Measurements from ENCODE around the gene KCNK10. TPM values are rescaled to one million over a fixed set of nuclear protein-coding genes. Genes with fewer than 3 reads are reported as not detected.

KCNK10 gene
- total RNA-seq, 1 donor from 2014 or later, result 0.60 TPM

DNA sequence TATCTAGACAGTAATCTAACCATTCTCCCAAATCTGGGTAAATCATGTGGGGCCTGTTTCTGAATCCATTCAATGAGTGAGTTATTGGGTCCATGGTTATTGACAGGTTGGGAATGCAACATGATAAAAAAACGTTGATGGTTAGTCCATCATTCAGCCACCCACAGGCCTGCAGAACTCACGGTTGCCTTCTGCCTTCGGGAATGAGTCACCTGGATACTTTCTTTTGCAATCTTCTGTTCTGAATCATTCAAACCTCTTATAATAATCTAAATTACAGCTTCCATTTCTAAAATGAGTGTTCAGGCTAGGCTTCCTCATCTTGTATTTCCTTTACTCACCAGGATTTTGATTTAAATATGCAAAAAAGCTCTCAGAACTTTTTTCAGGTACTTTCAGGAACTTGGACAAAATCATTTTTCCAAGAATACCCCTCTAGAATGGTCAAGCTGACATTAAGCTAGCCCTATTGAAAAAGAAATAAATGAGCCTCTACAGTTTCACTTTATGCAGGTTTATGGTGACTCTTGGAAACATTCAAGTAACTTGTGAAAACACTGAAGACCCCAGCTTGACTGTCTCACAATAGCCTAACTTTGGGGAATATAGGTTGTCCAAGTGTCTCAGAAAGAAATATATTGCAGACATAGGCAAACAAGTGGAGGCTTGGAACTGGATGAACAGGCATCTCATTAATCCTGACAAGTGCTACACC, 94.4 kb downstream of the KCNK10 start:
- no peak for DNase-seq (ENCODE audit: low spot score)

DNA sequence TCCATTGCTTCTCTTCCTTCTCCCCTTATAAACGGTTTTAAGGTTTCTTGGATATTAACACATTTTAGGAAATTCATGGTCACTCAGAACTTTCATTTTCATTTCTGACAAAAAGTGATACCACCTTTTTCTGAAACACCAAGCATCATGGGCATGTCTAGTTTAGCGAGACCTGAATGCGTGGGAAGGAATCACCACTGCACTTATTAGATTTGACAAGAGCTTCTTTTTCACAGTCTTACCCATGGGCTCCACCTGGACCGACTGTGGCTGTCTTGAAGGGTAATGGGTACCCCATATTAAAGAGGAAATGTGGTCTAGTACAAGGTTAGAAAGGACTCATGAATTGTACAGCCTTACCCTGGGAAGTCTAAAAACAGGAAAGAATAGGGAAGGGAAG, 95.4 kb downstream of the KCNK10 start:
- no peak for DNase-seq (ENCODE audit: low spot score)

DNA sequence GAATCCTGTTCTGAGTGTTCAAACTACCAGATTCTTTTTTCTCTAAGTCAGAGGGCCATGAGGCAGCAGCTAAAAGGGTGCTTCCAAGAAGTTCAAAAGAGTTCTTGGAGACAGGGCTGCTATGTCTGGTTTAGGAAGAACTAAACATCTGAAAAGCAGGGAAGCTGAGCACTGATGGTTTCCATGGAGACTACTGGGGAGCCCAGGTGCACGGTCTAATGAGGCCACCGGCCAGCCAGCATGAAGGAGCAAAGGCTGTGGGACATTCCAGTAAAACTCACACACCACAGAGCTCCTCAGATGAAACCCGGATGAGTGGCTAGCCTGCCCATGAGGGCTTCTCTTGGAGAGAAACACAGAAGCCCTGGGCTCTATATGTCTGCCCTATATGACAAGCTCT, 97.3 kb downstream of the KCNK10 start:
- DNase-seq (ENCODE audit: low spot score), result no peak

DNA sequence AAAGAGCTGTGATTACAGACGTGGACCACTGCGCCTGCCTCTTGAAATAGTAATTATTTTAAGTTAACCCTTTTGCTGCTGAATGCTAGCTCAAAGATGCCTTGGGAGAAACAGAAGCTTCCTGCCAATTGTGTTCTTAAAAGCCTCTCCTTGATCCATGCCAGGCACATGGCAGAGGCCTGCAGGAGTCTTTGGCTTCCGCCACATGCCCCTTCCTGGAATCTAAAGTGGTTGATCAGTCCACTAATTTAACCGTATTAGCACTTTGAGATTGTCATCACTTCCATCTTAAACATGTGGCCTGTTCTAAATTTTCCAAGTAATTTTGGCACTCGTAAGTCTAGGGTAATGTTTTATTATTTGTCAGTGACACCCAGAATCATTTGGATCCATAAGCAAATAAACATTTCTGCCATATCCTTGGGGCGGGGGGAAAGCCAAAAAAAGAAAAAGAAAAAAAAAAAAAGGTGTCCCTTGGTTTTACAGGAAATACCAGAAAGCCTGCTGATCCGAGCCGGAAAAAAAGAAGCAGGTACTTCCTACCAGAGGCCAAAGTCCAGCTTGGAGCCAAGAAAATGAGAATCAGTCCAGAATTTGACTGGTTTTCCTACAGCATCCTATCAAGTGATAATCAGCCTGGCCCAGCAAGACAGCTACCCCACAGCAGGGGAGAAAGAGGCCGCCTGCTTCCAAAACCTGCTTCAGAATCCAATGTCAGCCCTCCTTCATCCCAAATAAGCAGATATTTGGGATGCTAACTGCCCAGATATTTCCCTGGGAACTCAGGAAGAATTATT, 104.8 kb downstream of the KCNK10 start:
- no peak for DNase-seq (ENCODE audit: low spot score)

DNA sequence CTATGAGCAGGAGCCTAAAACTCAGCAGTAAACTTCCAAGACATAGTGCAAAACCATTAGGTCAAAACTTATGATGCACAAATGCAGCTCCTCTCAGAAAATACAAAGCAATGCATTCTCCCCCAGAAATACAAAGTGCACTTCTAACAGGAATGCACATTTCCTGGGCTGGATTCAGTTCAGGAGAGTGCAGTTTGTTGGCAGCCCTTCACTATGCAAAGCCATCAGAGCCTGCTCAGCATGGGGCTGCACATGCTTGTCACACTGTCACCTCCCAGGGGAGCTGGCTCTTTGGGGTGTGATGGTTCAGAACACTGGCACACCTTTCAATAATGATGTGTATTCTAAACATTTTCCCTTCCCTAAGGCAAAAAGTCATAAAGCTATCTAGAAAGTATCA, 110.4 kb downstream of the KCNK10 start:
- DNase-seq (ENCODE audit: low spot score), result no peak

DNA sequence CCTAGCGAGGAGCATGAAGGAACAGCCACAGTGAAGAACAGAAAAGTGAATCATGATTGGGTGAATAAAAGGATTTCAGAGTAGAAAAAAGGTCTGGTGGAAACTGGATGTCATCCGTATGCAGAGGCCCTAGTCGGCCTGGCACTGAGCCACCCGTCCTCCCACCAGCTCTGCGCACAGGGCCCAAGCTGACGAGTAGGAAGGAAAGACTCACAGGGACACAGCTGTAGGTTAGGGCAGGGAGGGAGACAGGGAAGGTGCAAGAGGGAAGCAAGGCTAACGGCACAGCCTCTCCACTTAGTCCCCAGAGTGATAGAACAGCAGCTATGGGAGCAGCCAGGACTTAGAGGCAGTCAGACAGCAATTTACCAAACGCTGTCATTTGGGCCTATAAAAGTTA, 112.6 kb downstream of the KCNK10 start:
- no peak for DNase-seq (ENCODE audit: low spot score)

DNA sequence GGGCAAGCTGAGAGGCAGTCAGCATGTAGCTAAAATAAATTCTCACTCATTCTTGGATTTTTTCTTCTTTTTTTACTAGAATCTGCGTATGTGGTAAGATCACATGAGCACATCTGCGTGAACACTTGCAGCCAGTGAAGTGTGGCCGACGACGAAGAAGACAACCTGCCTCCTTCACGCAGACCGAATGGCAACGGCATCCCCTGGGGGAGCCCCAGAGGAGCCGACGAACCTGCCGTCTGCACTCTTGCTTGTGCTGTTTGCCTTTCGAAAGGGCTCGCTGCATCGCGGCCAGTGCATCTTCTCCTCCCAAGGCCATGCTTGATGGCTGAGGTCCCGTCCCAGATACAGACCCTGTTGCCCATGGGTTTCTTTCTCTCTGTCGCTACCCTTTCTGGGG, 113.8 kb downstream of the KCNK10 start:
- no peak for DNase-seq (ENCODE audit: low spot score)

DNA sequence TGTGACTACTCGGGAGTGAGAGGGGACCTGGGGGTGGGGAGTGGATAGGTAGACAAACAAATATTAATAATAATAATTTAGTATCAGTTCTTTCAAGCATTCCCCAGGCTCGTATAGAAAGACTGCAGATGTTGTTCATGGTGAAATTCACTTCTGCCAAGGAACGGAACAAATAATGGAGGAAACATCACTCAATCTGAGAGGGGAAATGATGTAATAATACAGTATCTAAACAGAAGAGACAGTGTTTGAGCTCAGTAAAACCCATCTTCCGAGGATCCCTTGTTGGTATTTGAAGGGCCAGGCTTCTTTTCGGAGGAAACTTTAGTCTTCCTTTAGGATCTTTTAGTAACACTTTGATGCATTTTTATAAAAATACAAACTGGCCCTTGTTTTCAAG, 114.2 kb downstream of the KCNK10 start:
- no peak for DNase-seq (ENCODE audit: low spot score)

DNA sequence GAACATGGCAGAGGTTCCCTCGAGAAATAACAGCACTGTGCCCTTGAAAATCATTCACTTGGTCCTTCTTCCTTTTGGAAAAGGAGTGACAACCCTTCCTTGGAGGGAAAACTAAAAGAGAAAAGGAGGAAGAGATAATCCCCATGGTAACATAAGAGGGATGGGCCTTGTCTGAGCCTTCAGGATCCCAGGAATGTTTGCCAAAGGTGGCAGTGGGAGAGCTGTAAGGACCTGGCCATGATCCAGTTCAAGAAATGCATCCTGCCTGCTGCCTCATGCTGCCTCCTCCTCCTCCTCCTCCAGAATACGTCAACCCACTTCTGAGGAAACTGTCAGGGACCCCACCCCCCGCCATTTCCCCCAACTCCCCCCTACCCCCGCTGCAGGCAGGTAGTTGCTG, 118.8 kb downstream of the KCNK10 start:
- DNase-seq (ENCODE audit: low spot score), result peak; percentile 23

DNA sequence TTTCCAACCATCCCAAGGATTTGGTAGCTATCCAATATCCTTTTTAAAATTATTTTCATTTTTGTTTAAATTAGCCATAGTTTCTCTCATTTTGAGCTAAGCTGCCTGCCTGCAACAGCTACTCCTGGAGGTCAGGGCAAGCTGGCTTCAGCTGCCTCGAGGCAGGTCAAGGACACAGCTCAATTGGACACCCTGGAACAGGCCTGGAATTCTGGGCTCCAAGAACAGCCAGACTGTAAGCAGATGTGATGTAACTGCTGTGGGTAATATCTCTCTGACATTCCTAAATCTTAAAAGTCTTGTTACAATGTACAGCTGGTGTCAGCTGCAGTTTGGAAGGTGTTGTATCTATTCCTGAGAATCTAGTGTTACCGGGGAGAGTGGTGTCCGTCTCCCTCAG, 119.8 kb downstream of the KCNK10 start:
- DNase-seq (ENCODE audit: low spot score), result no peak

DNA sequence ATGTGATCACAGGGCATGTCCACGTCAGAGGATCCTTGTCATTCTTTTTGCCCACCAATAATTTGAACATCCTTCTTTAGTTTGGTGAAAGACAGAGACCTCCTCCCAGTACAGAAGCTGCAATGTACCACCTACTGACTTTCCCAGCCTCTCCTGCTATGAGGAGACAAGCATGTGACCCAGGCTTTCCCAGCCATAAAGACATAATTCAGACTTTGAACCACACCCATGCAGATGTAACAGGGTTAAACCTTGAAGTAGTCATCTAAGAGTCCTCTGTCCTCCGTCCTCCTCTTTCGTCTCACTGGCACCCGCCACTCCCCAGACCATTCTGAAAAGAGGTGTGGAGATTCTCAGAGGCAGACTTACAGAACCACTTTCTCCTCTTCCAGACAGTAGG, 120.8 kb downstream of the KCNK10 start:
- no peak for DNase-seq (ENCODE audit: low spot score)

DNA sequence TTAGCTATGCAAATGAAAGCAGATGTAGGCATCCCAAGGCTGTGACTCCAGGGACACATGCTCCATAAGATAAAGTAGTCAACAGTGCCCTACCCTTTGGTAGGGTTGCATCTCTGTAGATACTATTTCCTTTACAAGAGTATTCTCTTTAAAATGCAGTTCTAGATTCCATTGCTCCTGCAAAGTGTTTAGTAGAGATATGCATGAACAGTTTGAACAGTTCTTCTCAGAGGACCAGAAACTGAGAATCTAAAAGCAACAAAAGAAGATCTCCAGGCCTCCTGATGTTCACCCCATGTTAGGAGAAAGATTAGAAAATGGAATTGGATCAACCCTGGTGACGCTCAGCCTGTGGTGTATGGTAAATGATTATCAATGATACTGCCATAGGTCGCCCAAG, 121.2 kb downstream of the KCNK10 start:
- DNase-seq (ENCODE audit: low spot score), result no peak

DNA sequence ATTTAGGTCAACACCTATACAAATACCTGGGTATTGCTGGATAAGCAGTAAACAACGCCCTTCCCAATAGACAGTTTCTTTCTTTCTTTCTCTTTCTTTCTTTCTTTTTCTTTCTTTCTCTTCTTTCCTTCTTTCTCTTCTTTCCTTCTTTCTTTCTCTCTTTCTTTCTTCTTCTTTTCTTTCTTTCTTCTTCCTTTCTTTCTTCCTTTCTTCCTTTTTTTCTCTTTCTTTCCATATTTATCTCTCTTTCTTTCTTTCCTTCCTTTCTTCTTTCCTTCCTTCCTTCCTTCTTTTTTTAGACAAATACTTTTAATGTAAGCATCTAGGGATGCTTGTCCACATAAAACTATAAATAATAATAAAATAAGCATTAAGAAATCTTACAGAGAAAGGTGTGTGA, 123.2 kb downstream of the KCNK10 start:
- no peak for DNase-seq (ENCODE audit: low spot score)

DNA sequence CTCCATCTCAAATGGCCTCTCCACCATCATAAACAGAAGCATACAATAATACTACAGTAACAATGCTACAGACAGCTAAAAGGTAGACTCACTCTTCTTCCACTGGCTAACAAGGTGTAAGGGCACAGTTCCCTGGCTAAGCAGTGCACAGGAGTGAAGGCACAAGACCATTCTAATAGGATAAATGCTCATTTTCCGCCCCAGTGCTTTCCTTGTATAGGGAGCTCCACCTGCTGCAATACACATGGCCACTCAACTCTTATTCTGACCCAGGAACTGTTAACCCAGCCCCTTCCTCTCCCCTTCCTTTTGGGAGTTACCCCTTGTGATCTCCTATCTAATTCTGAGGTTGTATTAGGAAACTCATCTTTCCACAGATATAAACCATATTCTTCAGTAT, 124.6 kb downstream of the KCNK10 start:
- no peak for DNase-seq (ENCODE audit: low spot score)

DNA sequence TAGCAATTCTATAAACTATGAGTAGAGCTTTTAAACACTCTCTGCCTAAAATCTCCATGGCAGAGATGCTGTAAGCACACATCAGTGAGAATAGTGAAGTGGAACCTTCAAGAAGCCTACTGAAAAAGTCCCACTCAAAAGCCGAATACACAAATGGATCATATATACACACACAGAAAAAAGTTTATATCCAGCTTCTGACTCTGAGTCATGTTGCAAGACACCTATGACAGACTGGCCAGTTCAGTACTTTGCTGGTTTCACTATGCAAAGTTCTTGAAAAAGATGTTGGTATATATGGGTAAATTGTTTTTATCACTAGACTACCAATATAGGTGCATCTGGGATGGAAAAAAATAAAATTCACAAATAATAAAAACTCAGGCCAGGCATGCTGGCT, 126.1 kb downstream of the KCNK10 start:
- DNase-seq (ENCODE audit: low spot score), result no peak

DNA sequence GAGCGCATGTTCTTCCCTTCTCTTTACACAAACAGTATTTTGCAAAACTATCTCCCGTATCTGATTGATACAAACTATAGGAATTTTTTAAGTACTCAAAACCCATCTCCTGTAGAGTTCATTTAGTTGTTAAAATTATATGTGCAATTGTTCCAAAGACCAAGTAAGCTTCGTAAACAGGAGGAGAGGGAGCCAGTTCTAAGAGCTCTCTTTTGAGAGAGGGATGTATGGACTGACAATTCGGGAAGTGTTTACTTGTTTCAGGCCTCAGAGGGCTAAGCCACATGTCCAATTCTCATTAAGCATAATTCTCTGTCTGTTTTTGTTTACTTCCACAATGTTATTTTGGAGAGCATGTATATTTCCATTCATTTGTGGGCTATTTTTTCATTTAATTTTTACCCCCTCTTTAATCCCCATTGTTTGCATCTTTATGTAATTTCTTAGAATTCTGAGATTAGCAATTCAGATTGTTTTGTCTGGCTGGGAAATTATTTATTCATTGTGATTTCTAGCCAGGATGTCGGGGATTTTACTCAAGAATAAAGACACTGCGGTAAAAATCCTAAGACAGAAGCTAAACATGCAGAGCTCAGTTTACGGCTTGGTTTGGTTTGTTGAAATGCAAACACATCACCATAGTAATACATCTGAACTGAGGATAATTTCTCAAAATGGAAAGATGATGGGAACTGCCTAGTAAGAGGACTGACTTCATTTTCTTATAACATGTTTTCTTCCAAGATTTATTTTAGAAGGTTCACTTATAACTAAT, 126.8 kb downstream of the KCNK10 start:
- no peak for DNase-seq (ENCODE audit: low spot score)

DNA sequence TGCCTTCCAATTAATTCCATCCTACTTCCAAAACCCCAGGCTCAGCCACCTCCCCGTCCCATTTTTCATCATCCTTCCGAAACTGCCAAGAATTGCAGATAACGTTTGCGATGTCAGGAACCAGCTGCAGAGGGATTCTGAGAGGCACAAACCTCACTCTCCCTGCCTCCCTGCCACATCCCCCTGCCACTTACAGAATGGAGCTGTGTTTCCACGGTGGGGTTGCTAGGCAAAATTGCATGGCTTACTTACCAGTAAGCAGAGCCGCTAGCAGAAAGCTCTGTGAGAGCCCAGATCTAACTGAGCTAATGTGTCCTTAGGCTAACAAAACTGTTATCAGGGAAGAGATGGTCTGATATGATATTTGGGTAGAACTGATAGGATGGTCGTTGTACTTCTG, 127.4 kb downstream of the KCNK10 start:
- no peak for DNase-seq (ENCODE audit: low spot score)

DNA sequence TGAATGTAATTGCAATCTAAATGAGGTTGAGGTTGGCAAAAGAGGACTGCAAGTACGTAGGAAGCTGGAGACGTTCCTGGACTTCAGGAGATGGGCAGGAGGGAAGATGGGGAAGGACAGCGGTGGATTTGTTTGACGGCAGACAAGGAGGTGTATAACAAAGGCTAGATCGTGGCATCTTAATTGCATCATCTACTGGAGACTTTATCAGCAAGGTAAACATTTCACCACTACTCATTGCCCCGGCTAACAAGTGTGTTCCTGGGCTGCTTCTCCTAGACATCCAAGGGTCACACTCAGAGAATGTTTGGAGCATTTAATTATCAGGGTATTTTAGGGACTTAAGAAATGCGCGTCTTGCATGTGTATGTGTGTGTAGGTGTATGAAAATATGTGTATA, 128.5 kb downstream of the KCNK10 start:
- no peak for DNase-seq (ENCODE audit: low spot score)

DNA sequence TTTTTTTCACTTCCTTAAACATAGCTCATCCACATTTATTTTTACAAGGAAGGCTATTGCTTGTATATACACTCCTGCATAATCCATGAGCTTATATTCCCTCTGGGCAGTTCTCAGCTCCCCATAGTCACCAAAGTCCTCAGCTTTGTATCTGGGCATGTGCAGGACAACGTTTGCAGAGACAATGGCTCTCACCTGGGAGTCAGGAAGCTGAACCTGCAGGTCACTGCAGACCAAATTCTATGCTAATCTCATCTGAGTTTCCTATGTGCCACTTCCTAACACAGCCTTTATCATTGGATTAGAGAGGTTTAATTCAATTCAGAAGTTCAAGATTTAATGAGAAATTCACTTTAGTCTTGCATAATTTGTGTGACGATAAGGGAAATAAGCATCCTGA, 131.5 kb downstream of the KCNK10 start:
- no peak for DNase-seq (ENCODE audit: low spot score)

DNA sequence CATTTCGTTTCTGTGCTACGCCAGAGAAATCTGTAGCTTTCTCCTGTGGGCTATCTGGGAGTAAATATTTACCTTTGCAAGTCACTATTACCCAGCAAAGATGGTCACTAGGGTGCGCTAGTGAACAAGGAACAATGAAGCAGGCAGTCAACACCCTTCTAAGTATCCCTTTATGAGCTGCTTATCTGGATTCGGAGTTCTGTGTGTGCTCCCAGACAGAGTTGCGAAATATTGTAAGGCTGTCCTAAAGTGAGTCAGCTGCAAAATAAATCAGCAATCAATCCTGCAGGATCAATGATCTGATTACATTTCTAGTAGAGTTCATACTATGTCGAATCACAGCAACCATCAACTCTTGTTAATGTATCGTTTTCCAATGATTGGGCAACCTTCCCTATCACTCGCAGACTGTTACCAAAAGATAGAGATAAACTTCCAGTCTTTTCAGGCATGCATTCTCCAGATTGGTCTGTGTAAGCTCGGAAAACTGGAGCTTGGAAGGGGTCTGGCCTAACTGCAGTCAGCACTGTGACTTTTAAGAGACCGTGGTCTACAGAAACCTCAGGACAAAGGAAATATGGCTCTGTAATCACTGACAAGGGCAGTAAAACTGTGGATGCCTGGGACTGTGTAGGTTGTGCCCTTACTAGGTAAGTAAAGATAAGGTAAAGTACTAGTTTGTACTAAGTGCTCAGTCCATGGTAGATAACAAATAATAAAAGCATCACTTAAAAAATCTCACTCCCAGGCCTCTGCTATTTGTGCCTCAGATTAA, 133.5 kb downstream of the KCNK10 start:
- DNase-seq (ENCODE audit: low spot score), result peak; percentile 90

DNA sequence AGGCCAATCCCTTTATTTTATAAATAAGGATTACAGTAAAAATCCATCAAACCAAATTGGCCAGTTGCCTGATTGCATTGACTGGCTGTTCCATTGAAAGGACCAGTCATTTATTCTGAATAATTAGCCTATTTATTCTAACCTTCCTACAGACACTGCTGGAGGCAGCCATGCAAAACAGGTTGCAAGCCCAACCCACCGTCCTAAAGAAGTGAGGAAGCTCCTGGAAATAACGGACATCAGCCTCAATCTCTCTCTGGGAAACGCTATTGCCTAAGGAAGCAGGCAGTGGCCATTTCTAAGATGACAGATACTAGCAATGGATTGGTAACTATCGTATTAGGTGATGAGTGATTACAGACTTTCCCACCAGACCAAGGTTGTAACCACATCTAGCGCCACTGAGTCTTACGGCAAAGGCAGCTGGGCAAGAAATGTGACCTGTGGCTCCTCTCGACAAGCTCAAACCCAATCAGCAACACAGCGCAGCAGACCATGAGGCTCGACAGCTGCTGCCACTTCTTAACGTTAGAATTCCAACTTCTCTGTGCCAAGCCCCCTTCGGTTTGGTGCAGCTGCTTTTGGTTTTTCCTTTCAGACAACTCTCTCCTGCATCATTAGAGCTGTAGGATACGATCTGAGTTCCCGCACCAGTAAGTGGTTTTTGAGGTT, 134.2 kb downstream of the KCNK10 start:
- DNase-seq (ENCODE audit: low spot score), result no peak

All from mucosa of gallbladder (tissue), 1 donor.